Prostate gland (tissue), 2 donors: ENCODE measurements around the gene LINGO1. TPM values are rescaled to one million over a fixed set of nuclear protein-coding genes. Genes with fewer than 3 reads are reported as not detected.

ENCODE experiments used
- DNase-seq: peaks from one replicate; pipeline ENCODE4 v3.0.0-alpha.2; 2019; ENCODE audit warnings: low spot score
- H3K27ac ChIP-seq, 2 donors: fragments of 200-600 bp; sonication (generic); 2 replicates each; pipeline ENCODE4 v1.5.1; 2017 to 2019
- H3K27me3 ChIP-seq: fragments of 200-600 bp; sonication (generic); replicated peaks from 2 replicates; pipeline ENCODE4 v1.5.1; 2019; ENCODE audit not compliant: insufficient read depth
- H3K36me3 ChIP-seq, 2 donors: fragments of 200-600 bp; sonication (generic); 1 replicate in 1 of 2; 2 replicates in 1 of 2; pipeline versions ENCODE4 v1.5.1 to v1.8.1; 2017 to 2019
- H3K4me1 ChIP-seq: fragments of 200-600 bp; sonication (generic); replicated peaks from 2 replicates; pipeline ENCODE4 v1.5.1; 2019
- H3K4me3 ChIP-seq, 2 donors: fragments of 200-600 bp; sonication (generic); 2 replicates each; pipeline ENCODE4 v1.5.1; 2017 to 2019
- H3K9me3 ChIP-seq: fragments of 200-600 bp; sonication (generic); 2 replicates; pipeline ENCODE4 v1.5.1; 2017
- POLR2A ChIP-seq: fragments of 450-650 bp; IDR thresholded peaks from one replicate; pipeline ENCODE4 v1.6.1; 2016; ENCODE audit warnings: antibody characterized with exemption, mild to moderate bottlenecking
- POLR2AphosphoS5 ChIP-seq: sonication (generic); formaldehyde crosslinking; IDR thresholded peaks from one replicate; pipeline ENCODE4 v1.6.1; 2017; ENCODE audit warnings: antibody characterized with exemption
- WGBS: methylation state at CpG from one replicate; pipeline ENCODE4 v1.1.5; 2018; 5-methylcytosine and 5-hydroxymethylcytosine counted together
- intact Hi-C: fragments of 100-400 bp; cut with DNase I; formaldehyde crosslinking; loops from one replicate; pipeline ENCODE4 v1.14.2; 2022
- total RNA-seq, 2 donors: library from RNA; depleted of rRNA; stranded (reverse); fragments of >200 nt; gene quantifications; one replicate each; pipeline ENCODE4 v1.1.0, GENCODE V29; 2016
- TF ChIP-seq, protein P1 (sequence below), 4 experiments: fragments of 200-600 bp in 2 of 4; fragments of 450-650 bp in 2 of 4; sonication (generic) in 2 of 4; IDR thresholded peaks; 1 replicate in 3 of 4; 2 replicates in 1 of 4; pipeline ENCODE4 v1.5.1; 2016 to 2019; ENCODE audit warnings: antibody characterized with exemption in 4 of 4, mild to moderate bottlenecking in 2 of 4, moderate library complexity in 2 of 4

The LINGO1 gene
- total RNA-seq, 2 donors from 2014 or later, result 2.9 to 10.2 TPM

- TF ChIP-seq, protein P1, sequence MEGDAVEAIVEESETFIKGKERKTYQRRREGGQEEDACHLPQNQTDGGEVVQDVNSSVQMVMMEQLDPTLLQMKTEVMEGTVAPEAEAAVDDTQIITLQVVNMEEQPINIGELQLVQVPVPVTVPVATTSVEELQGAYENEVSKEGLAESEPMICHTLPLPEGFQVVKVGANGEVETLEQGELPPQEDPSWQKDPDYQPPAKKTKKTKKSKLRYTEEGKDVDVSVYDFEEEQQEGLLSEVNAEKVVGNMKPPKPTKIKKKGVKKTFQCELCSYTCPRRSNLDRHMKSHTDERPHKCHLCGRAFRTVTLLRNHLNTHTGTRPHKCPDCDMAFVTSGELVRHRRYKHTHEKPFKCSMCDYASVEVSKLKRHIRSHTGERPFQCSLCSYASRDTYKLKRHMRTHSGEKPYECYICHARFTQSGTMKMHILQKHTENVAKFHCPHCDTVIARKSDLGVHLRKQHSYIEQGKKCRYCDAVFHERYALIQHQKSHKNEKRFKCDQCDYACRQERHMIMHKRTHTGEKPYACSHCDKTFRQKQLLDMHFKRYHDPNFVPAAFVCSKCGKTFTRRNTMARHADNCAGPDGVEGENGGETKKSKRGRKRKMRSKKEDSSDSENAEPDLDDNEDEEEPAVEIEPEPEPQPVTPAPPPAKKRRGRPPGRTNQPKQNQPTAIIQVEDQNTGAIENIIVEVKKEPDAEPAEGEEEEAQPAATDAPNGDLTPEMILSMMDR (IDR thresholded peaks at IDR 0.05), result no peak
- TF ChIP-seq POLR2A (no peak), POLR2AphosphoS5 (no peak)
- H3K4me3 ChIP-seq, result no peak overlapping the region
- H3K27me3 ChIP-seq, result no peaks in the 10 kb centered on the region
- no peak for DNase-seq
- no peaks in the 10 kb centered on the region for H3K36me3 ChIP-seq
- no peaks in the 10 kb centered on the region for H3K9me3 ChIP-seq
- intact Hi-C loops, result no loop called here
- no peak overlapping the region for H3K27ac ChIP-seq
- H3K4me1 ChIP-seq, result no peaks in the 10 kb centered on the region
- WGBS, result 93% methylated on average over 21 of the region's 31 CpGs
Measured at GRCh38 chr15:77615472-77615871, 17.2 kb downstream of the LINGO1 start.

- no peak for DNase-seq
- WGBS, result 98% methylated on average over 48 of the region's 48 CpGs
- no peaks in the 10 kb centered on the region for H3K4me1 ChIP-seq
- no peak overlapping the region for H3K4me3 ChIP-seq
- intact Hi-C loops, result no loop called here
- no peak for TF ChIP-seq POLR2A
- TF ChIP-seq, protein P1 (IDR thresholded peaks at IDR 0.05), result no peak
- no peak for TF ChIP-seq POLR2AphosphoS5
- no peaks in the 10 kb centered on the region for H3K9me3 ChIP-seq
- H3K36me3 ChIP-seq, result no peaks in the 10 kb centered on the region
- H3K27ac ChIP-seq, result no peak overlapping the region
- H3K27me3 ChIP-seq, result no peaks in the 10 kb centered on the region
Measured at GRCh38 chr15:77614251-77614806, 18.4 kb downstream of the LINGO1 start.

GRCh38 chr15:77613814-77614213 is 18.9 kb downstream of the LINGO1 start:
- 90% methylated on average over 23 of the region's 23 CpGs for WGBS
- Histone ChIP-seq H3K36me3 (no peaks in the 10 kb centered on the region), H3K4me1 (no peaks in the 10 kb centered on the region), H3K27ac (no peak overlapping the region), H3K27me3 (no peaks in the 10 kb centered on the region), H3K9me3 (no peaks in the 10 kb centered on the region), H3K4me3 (no peak overlapping the region)
- TF ChIP-seq, protein P1 (IDR thresholded peaks at IDR 0.05), result no peak
- TF ChIP-seq POLR2A, result no peak
- TF ChIP-seq POLR2AphosphoS5, result no peak
- no peak for DNase-seq
- intact Hi-C loops, result no loop called here

GRCh38 chr15:77612958-77613601 is 19.6 kb downstream of the LINGO1 start:
- no peaks in the 10 kb centered on the region for H3K36me3 ChIP-seq
- no peak for TF ChIP-seq POLR2AphosphoS5
- TF ChIP-seq POLR2A, result no peak
- TF ChIP-seq, protein P1 (IDR thresholded peaks at IDR 0.05), result no peak
- intact Hi-C loops, result no loop called here
- no peaks in the 10 kb centered on the region for H3K27me3 ChIP-seq
- no peaks in the 10 kb centered on the region for H3K4me1 ChIP-seq
- no peak for DNase-seq
- no peak overlapping the region for H3K27ac ChIP-seq
- no peak overlapping the region for H3K4me3 ChIP-seq
- no peaks in the 10 kb centered on the region for H3K9me3 ChIP-seq
- 87% methylated on average over 8 of the region's 8 CpGs for whole genome bisulfite sequencing

GRCh38 chr15:77611767-77612166 is 20.9 kb downstream of the LINGO1 start:
- no peaks in the 10 kb centered on the region for H3K4me1 ChIP-seq
- H3K36me3 ChIP-seq, result no peaks in the 10 kb centered on the region
- TF ChIP-seq, protein P1 (IDR thresholded peaks at IDR 0.05), result no peak
- TF ChIP-seq POLR2AphosphoS5 (no peak), POLR2A (no peak)
- H3K9me3 ChIP-seq, result no peaks in the 10 kb centered on the region
- H3K27me3 ChIP-seq, result no peaks in the 10 kb centered on the region
- no peak overlapping the region for H3K4me3 ChIP-seq
- H3K27ac ChIP-seq, result no peak overlapping the region
- WGBS, result 61% methylated on average over 10 of the region's 10 CpGs
- no peak for DNase-seq
- intact Hi-C loops, result no loop called here
